HG03196 (cell line): ENCODE data around the gene MAD1L1.
"Not testable (repeated sequence)": the region's sequence is repeated elsewhere in the genome, so short reads cannot be mapped to it uniquely, and the experiment has no call there.

ENCODE experiments used
- ATAC-seq: cut with Tn5 transposase; IDR thresholded peaks from one replicate; pipeline ENCODE4 v1.9.1; 2021; ENCODE audit not compliant: unreplicated experiment

The MAD1L1 gene

DNA sequence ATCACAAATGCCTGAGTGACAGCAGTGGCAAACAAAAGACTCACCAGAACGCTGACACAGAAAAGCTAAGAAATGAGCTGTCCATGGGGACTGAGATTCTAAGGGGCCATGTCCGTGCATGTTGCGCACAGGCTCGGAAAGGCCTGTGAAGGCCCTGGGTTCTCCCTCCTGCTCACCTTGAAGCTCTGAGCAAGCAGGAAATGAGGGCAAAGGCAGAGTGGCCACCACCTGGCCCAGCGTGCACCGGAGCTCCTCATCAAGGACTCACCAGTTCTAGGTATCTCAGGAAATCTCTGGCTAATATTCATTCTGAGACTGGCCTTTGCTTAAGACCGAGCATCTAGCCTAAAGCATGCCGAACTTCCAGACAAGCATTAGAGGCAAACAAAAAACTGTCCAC lies 52.7 kb downstream of the MAD1L1 start:
- ATAC-seq: no peak

- ATAC-seq: no peak
These were observed 57.2 kb downstream of the MAD1L1 start for GRCh38 chr7:2175514-2175913.

GRCh38 chr7:2175091-2175490 lies 57.7 kb downstream of the MAD1L1 start:
- no peak for ATAC-seq

- ATAC-seq: no peak
These were observed 59.4 kb downstream of the MAD1L1 start for GRCh38 chr7:2173189-2173827.

DNA sequence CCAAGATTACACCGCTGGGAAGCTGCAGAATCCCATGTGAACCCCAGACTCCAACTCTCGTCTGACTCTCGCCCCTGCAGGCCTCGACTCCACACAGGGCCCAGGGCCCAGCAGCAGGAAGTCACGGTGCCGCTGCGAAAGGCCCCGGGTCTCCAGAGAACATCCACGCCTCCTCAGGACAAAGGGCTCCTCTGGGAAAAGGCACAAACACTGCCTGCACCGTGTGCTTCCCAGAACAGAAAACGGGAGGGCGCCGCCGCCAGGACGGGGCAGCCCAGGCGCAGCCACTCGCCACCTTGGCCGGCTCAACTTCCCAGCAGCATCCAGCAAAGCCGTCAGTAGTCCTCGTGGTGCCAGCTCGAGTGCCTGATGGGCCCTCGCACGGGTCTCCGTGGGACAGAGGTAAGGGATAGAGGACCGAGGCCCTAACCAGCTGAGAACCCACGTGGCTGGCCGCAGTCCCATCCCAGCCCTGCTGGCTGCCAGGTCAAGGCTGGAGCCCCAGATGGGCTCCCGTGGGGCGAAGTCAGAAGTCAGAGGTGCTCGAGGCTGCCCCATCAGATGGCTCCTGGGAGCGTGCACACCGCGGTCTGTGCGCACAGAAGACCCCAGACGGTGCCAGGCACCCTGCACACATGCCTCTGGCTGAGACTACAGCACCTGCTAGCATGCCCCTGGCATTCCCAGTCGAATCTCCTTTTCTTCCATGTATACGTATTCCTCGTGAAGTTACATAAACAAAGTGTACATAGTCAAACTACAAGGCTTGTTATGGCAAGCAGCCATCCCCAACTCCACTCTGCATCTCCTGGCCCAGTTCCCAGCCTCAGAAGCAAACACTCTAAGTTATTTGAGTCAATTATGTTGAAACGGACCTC lies 60.2 kb downstream of the MAD1L1 start:
- no peak for ATAC-seq

GRCh38 chr7:2171855-2172254 lies 60.9 kb downstream of the MAD1L1 start:
- ATAC-seq: no peak

GRCh38 chr7:2170576-2171521 lies 61.9 kb downstream of the MAD1L1 start:
- no peak for ATAC-seq

DNA sequence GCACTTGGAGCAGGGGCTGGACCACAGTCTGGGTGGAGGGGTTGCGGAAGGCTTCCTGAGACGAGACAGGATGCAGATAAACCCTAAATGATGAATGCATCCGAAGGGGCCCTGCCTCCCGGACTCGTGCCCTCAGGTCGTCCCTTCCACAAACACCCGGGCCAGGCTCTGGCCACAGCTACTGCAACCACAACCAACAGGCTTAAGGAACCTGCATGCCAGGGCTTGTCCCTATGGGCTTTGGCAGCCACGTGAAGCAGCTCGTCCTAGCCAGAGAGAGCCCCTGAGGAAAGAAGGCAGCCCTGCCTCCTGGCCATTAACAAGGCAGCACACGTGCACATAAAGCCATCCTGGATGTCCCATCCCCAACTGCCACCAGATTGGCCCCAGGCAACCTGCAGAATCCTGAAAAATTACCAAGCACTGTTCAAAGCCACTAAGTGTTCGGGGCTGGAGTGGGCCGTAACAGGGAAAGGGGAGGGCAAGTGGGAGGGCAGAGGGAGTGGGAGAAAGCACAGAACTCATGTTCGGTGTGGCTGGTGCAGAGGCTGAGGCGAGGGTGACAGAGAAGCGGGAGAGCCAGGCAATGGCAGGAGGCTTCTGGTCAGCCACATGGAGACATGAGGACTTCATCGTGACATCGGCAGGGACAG lies 62.7 kb downstream of the MAD1L1 start:
- no peak for ATAC-seq

- ATAC-seq: no peak
These were observed 64.0 kb downstream of the MAD1L1 start for GRCh38 chr7:2168615-2169311.

DNA sequence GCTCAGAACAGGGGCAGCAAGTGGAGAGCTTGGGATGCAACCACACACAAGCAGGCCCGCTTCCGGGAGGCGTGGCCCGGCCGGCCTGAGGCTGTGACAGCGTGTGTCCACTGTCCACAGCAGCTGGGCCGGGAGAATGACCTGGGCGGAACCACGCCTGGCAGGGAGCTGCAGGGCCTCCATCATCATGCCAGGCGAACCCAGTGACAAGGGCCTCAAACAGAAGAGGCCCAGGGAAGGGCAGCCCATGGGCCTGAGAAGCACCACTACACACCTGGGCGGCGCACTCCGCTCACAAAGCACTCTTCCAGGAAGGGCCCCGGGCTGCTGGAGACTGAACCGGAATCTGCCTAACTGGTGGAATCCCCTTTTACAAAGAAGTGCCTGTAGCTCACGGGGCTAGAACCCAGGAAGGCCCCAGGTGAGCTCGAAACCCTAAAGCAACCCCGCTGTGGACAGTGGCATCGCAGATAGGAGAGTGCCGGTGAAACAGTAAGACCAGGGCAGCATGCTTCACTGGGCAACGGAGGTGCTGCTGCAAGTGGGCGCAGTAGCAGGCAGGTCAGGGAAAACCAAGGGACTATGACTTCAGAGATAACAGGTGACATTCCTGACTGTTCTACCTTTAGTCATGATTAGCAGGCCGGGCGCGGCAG lies 66.0 kb downstream of the MAD1L1 start:
- no peak for ATAC-seq

DNA sequence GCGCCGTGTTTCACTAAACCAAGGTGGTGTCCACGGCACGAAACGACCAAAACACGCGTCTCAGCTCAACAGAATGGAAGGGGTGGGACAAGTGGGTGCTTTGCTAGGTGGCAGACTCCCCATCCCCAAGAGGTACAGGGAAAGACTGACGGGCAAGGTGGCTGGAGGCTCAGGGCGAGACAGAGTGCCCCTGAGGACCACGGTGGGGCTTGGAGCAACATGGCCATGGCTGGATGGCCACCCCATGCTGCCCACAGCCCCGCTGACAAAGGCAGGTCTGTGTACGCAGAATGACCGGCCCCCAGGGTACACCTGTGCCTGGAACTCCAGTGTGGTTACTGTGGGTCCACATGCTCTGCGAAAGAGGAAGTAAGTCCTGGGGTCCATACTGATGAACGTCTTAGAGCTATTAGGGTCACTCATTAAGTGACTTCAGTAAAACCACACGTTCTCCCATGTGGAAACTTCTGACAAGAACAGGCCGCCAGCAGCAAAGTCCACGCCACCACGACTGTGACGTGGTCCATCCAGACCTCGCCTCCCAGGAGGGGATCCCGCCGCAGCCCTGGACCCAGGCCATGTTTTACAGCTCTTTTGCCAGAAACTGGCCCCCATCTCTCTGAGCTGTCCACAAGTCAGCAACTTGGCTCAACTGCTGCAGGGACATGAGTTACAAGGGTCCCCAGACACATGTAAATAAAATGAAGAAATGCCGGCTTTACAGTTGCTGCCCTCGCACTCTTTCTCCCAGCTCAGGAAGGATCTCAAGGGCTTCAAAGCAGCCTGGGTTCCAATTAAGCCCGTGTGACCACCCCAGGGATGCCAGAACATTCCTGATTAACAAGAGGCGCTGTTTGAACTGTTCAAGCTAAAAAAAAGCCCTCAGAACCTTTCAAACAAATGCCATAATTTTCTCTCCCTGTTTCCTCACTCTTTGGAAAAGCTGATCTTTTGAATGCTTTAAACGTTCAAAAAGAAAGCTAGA lies 66.8 kb downstream of the MAD1L1 start:
- ATAC-seq: peak; percentile 50

- ATAC-seq: no peak
These were observed 67.5 kb downstream of the MAD1L1 start for GRCh38 chr7:2165239-2165609.

DNA sequence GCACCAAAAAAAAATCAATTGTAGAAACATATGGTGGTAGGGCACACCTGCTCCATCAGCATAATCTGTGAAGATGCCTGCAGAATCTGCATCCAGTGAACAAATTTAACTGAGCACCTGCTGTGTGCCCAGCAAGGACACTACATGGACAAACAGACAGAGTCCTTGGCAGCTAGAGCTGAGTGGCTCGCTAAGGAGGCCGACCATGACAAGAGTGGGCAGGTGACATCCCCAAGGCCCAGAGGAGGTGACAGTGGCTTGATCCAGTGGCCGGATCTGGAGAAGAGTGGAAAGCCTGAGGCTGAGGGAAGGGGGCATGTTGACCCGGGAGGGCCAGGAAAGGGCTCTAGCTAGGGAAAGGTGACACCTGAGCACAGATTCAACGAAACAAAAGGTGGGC lies 68.1 kb downstream of the MAD1L1 start:
- no peak for ATAC-seq

GRCh38 chr7:2163600-2164555 lies 68.9 kb downstream of the MAD1L1 start:
- no peak for ATAC-seq

DNA sequence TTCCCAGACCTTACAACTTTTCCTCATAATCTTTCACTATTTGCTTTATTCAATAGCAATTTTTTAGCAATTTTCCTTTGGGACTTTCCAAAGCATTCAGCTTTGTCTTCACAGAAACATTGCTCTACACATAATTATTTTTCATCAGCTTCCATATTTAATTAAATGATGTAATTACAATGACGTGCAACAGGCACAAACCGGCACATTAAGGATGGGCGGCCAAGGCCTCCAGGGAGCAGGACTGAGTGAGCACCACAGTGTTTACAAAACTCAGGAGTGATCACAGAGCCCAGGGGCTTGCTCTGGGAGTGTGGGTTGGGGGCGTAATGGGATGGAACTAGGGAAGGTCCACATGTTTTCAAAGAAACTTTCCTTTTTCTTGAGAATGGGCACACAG lies 69.8 kb downstream of the MAD1L1 start:
- no peak for ATAC-seq

- ATAC-seq: not testable (repeated sequence)
These were observed 70.5 kb downstream of the MAD1L1 start for GRCh38 chr7:2162004-2162902.

DNA sequence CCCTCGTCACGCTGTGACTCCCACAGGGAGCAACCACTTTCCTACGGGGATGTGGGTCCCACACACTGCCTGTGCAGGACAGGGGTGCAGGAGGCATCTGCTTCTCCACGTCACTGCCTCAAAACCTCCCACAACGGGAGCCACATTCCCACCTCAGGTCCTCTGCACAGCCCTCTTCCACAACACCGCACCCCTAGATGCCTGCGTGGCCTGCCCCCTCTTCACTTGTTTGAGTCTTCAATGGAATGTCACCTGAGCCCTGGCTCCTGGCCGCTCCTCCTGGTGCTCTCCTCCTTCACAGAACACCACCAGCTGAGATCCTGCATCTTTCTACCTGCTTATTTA lies 73.6 kb downstream of the MAD1L1 start:
- ATAC-seq: no peak
